Activated CD8-positive, alpha-beta T cell treated with anti-CD3 and anti-CD28 coated beads for 36 hours (primary cell): Measurements from ENCODE around the gene BARX1. TPM values are rescaled to one million over a fixed set of nuclear protein-coding genes. Genes with fewer than 3 reads are reported as not detected.
"Not testable (repeated sequence)": the region's sequence is repeated elsewhere in the genome, so short reads cannot be mapped to it uniquely, and the experiment has no call there.

ENCODE experiments used
- ATAC-seq: fragments of 200-7000 bp; cut with Tn5 transposase; one replicate; pipeline ENCODE4 v1.10.0; 2021; ENCODE audit warnings: mild to moderate bottlenecking, moderate library complexity
- CTCF ChIA-PET: fragments of 350-600 bp; sonication (Branson Sonifier 250); formaldehyde crosslinking; loops from one replicate; lab custom pipeline; 2021; ENCODE audit warnings: antibody characterized with exemption; lab: Charles Lee
- POLR2A ChIA-PET: fragments of 350-600 bp; sonication (Branson Sonifier 250); formaldehyde crosslinking; loops from one replicate; lab custom pipeline; 2021; ENCODE audit warnings: antibody characterized with exemption; lab: Charles Lee
- DNase-seq: peaks from one replicate; pipeline ENCODE4 v3.0.0-alpha.2; 2020
- H3K27ac Mint-ChIP-seq: one replicate; pipeline ENCODE4 v1.8.0; 2021; ENCODE audit warnings: mild to moderate bottlenecking, mixed read lengths
- H3K27me3 Mint-ChIP-seq: one replicate; pipeline ENCODE4 v1.8.0; 2021; ENCODE audit warnings: mixed read lengths
- H3K36me3 Mint-ChIP-seq: one replicate; pipeline ENCODE4 v1.8.0; 2021; ENCODE audit warnings: low read depth, mixed read lengths
- H3K4me1 Mint-ChIP-seq: one replicate; pipeline ENCODE4 v1.8.0; 2021; ENCODE audit warnings: low read depth, mixed read lengths
- H3K4me3 Mint-ChIP-seq: one replicate; pipeline ENCODE4 v1.8.0; 2021; ENCODE audit warnings: mild to moderate bottlenecking, moderate library complexity, mixed read lengths
- H3K9me3 Mint-ChIP-seq: one replicate; pipeline ENCODE4 v1.8.0; 2021; ENCODE audit warnings: mixed read lengths
- CTCF ChIP-seq: fragments of 200-600 bp; IDR thresholded peaks from one replicate; pipeline ENCODE4 v1.8.0; 2022; ENCODE audit warnings: antibody characterized with exemption, mild to moderate bottlenecking
- intact Hi-C: fragments of 100-400 bp; cut with micrococcal nuclease; formaldehyde crosslinking; loops from one replicate; pipeline ENCODE4 v1.10.0; 2022
- total RNA-seq, 2 experiments: library from RNA; stranded (reverse); gene quantifications; one replicate each; pipeline ENCODE4 v1.2.3, GENCODE V29; 2021

The BARX1 gene
- total RNA-seq, 2 experiments from 2014 or later, result 6.6 to 7.6 TPM

GRCh38 chr9:93940951-93941350 lies 14.2 kb downstream of the BARX1 start:
- no peak for DNase-seq
- CTCF ChIA-PET, result interaction anchor here (1.5 kb wide), 1 partner anchor 22 kb away, joined by 4 read pairs; no protein-coding TSS in a partner anchor
- ATAC-seq, result no peak
- peaks cover 1% of the 10 kb centered on the region for H3K4me1 Mint-ChIP-seq
- POLR2A ChIA-PET, result no interaction called here
- no peak overlapping the region for H3K4me3 Mint-ChIP-seq
- no peak for TF ChIP-seq CTCF
- no peaks in the 10 kb centered on the region for H3K36me3 Mint-ChIP-seq
- no peak overlapping the region for H3K27ac Mint-ChIP-seq
- intact Hi-C loops, result no loop called here
- H3K9me3 Mint-ChIP-seq, result no peaks in the 10 kb centered on the region
- H3K27me3 Mint-ChIP-seq, result peaks cover 49% of the 10 kb centered on the region

- H3K27ac Mint-ChIP-seq, DNase-seq, POLR2A ChIA-PET, H3K4me1 Mint-ChIP-seq, H3K4me3 Mint-ChIP-seq, ATAC-seq, H3K36me3 Mint-ChIP-seq, intact Hi-C loops, H3K9me3 Mint-ChIP-seq: not testable (repeated sequence)
- peaks cover 40% of the 10 kb centered on the region for H3K27me3 Mint-ChIP-seq
- CTCF ChIA-PET, result interaction anchor here (1.5 kb wide), 1 partner anchor 23 kb away, joined by 4 read pairs; no protein-coding TSS in a partner anchor
Observed at GRCh38 chr9:93939589-93939988, 15.6 kb downstream of the BARX1 start.

GRCh38 chr9:93937193-93937592 lies 18.0 kb downstream of the BARX1 start:
- ChIA-PET POLR2A (no interaction called here), CTCF (no interaction called here)
- H3K36me3 Mint-ChIP-seq, result no peaks in the 10 kb centered on the region
- H3K9me3 Mint-ChIP-seq, result no peaks in the 10 kb centered on the region
- peaks cover 28% of the 10 kb centered on the region for H3K27me3 Mint-ChIP-seq
- TF ChIP-seq CTCF, result no peak
- no peak for ATAC-seq
- intact Hi-C loops, result no loop called here
- DNase-seq, result no peak
- no peaks in the 10 kb centered on the region for H3K4me1 Mint-ChIP-seq
- no peak overlapping the region for H3K27ac Mint-ChIP-seq
- H3K4me3 Mint-ChIP-seq, result no peak overlapping the region

GRCh38 chr9:93931905-93932304 lies 23.2 kb downstream of the BARX1 start:
- ChIA-PET CTCF (no interaction called here), POLR2A (no interaction called here)
- Mint-ChIP-seq H3K36me3 (no peaks in the 10 kb centered on the region), H3K4me1 (no peaks in the 10 kb centered on the region), H3K27ac (no peak overlapping the region), H3K9me3 (no peaks in the 10 kb centered on the region), H3K27me3 (peaks cover 23% of the 10 kb centered on the region), H3K4me3 (no peak overlapping the region)
- ATAC-seq (no peak), DNase-seq (no peak)
- no peak for TF ChIP-seq CTCF
- intact Hi-C loops, result no loop called here

GRCh38 chr9:93930070-93930469 lies 25.1 kb downstream of the BARX1 start:
- Mint-ChIP-seq H3K4me3 (no peak overlapping the region), H3K36me3 (no peaks in the 10 kb centered on the region), H3K27ac (no peak overlapping the region), H3K4me1 (no peaks in the 10 kb centered on the region), H3K9me3 (no peaks in the 10 kb centered on the region), H3K27me3 (peaks cover 23% of the 10 kb centered on the region)
- no peak for TF ChIP-seq CTCF
- CTCF ChIA-PET, result interaction anchor here (1.1 kb wide), 1 partner anchor 32 kb away, joined by 4 read pairs; no protein-coding TSS in a partner anchor
- ATAC-seq, result no peak
- DNase-seq, result no peak
- POLR2A ChIA-PET, result no interaction called here
- intact Hi-C loops, result no loop called here
